Measurements from ENCODE around the gene AQP7.

DNA sequence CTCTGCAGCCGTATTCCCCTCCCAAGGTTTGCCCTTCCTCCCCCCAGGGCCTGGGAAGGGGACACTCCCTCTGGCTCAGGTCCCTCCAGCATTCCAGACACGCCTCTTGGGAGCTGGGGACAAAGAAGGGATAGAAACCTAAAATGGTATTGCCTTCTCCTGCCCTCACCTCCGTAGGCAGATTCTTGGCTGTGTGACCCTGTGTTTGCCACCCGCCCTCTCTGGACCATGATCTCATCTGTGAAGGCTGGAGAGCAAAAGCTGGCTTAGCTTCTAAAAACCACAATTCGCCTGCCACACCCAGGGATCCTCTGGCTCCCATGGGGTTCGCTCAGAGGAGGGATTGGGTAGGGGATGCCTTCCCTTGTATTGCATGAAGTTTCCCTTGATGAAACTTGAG lies 37.4 kb upstream of the AQP7 start:
- TF ChIP-seq, protein P1, sequence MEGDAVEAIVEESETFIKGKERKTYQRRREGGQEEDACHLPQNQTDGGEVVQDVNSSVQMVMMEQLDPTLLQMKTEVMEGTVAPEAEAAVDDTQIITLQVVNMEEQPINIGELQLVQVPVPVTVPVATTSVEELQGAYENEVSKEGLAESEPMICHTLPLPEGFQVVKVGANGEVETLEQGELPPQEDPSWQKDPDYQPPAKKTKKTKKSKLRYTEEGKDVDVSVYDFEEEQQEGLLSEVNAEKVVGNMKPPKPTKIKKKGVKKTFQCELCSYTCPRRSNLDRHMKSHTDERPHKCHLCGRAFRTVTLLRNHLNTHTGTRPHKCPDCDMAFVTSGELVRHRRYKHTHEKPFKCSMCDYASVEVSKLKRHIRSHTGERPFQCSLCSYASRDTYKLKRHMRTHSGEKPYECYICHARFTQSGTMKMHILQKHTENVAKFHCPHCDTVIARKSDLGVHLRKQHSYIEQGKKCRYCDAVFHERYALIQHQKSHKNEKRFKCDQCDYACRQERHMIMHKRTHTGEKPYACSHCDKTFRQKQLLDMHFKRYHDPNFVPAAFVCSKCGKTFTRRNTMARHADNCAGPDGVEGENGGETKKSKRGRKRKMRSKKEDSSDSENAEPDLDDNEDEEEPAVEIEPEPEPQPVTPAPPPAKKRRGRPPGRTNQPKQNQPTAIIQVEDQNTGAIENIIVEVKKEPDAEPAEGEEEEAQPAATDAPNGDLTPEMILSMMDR (IDR thresholded peaks at IDR 0.05) = no peak
- TF ChIP-seq POLR2A (IDR thresholded peaks at IDR 0.05) = no peak
- TF ChIP-seq EP300 (IDR thresholded peaks at IDR 0.05) = no peak
